Measurements from ENCODE around the gene CUBN. TPM values are rescaled to one million over a fixed set of nuclear protein-coding genes. Genes with fewer than 3 reads are reported as not detected.

The CUBN gene
- total RNA-seq, 1 experiment from 2014 or later, result 4.6 TPM

GRCh38 chr10:16995867-16996529, 133.6 kb downstream of the CUBN start:
- DNase-seq, result no peak
- Mint-ChIP-seq H3K4me1 (ENCODE audit: low read depth, unreplicated experiment) (no peaks in the 10 kb centered on the region), H3K27ac (ENCODE audit: unreplicated experiment) (no peak overlapping the region), H3K4me3 (ENCODE audit: unreplicated experiment) (no peak overlapping the region), H3K27me3 (ENCODE audit: insufficient read depth, unreplicated experiment) (peaks cover 6% of the 10 kb centered on the region), H3K9me3 (ENCODE audit: unreplicated experiment) (peaks cover 9% of the 10 kb centered on the region), H3K36me3 (ENCODE audit: insufficient read depth, unreplicated experiment) (no peaks in the 10 kb centered on the region)
- TF ChIP-seq, protein P1, sequence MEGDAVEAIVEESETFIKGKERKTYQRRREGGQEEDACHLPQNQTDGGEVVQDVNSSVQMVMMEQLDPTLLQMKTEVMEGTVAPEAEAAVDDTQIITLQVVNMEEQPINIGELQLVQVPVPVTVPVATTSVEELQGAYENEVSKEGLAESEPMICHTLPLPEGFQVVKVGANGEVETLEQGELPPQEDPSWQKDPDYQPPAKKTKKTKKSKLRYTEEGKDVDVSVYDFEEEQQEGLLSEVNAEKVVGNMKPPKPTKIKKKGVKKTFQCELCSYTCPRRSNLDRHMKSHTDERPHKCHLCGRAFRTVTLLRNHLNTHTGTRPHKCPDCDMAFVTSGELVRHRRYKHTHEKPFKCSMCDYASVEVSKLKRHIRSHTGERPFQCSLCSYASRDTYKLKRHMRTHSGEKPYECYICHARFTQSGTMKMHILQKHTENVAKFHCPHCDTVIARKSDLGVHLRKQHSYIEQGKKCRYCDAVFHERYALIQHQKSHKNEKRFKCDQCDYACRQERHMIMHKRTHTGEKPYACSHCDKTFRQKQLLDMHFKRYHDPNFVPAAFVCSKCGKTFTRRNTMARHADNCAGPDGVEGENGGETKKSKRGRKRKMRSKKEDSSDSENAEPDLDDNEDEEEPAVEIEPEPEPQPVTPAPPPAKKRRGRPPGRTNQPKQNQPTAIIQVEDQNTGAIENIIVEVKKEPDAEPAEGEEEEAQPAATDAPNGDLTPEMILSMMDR (IDR thresholded peaks at IDR 0.05; ENCODE audit: insufficient read depth in 1 of 2, low read depth in 1 of 2, low read length in 1 of 2, severe bottlenecking in 1 of 2, unreplicated experiment in 1 of 2), result no peak
- no peaks in the 10 kb centered on the region for H3K36me3 ChIP-seq (ENCODE audit: control insufficient read depth, insufficient read depth, low read length)
- BruUV-seq (replicated peaks), result no TSS peak
- H3K4me3 ChIP-seq (ENCODE audit: low read depth, low read length), result no peak overlapping the region
- no peaks in the 10 kb centered on the region for H3K27me3 ChIP-seq (replicated peaks; ENCODE audit: control insufficient read depth, insufficient read depth, low read length)
- CTCF ChIA-PET, result interaction anchor here (0.6 kb wide), 1 partner anchor 10 kb away, joined by 3 read pairs; no protein-coding TSS in a partner anchor
- POLR2A ChIA-PET, result no interaction called here
- H3K9me3 ChIP-seq, result 0 out of 2 replicates have a peak, but pooled peaks cover under 1% of the 10 kb centered on the region
- intact Hi-C loops (cut with micrococcal nuclease; ENCODE audit: unreplicated experiment), result no loop called here
- no peaks in the 10 kb centered on the region for H3K4me1 ChIP-seq

GRCh38 chr10:16993186-16993585, 136.4 kb downstream of the CUBN start:
- Mint-ChIP-seq H3K4me1 (ENCODE audit: low read depth, unreplicated experiment) (no peaks in the 10 kb centered on the region), H3K27me3 (ENCODE audit: insufficient read depth, unreplicated experiment) (peaks cover 6% of the 10 kb centered on the region), H3K4me3 (ENCODE audit: unreplicated experiment) (no peak overlapping the region), H3K36me3 (ENCODE audit: insufficient read depth, unreplicated experiment) (no peaks in the 10 kb centered on the region), H3K27ac (ENCODE audit: unreplicated experiment) (no peak overlapping the region), H3K9me3 (ENCODE audit: unreplicated experiment) (peaks cover 8% of the 10 kb centered on the region)
- H3K27me3 ChIP-seq (replicated peaks; ENCODE audit: control insufficient read depth, insufficient read depth, low read length), result no peaks in the 10 kb centered on the region
- H3K9me3 ChIP-seq, result no peaks in the 10 kb centered on the region
- TF ChIP-seq, protein P1 (IDR thresholded peaks at IDR 0.05; ENCODE audit: insufficient read depth in 1 of 2, low read depth in 1 of 2, low read length in 1 of 2, severe bottlenecking in 1 of 2, unreplicated experiment in 1 of 2), result no peak
- H3K36me3 ChIP-seq (ENCODE audit: control insufficient read depth, insufficient read depth, low read length), result no peaks in the 10 kb centered on the region
- no TSS peak for BruUV-seq (replicated peaks)
- ChIA-PET POLR2A (no interaction called here), CTCF (no interaction called here)
- DNase-seq, result no peak
- no peak overlapping the region for H3K4me3 ChIP-seq (ENCODE audit: low read depth, low read length)
- H3K4me1 ChIP-seq, result no peaks in the 10 kb centered on the region
- intact Hi-C loops (cut with micrococcal nuclease; ENCODE audit: unreplicated experiment), result no loop called here

- Mint-ChIP-seq H3K27me3 (ENCODE audit: insufficient read depth, unreplicated experiment) (peaks cover 4% of the 10 kb centered on the region), H3K36me3 (ENCODE audit: insufficient read depth, unreplicated experiment) (no peaks in the 10 kb centered on the region), H3K9me3 (ENCODE audit: unreplicated experiment) (peaks cover 3% of the 10 kb centered on the region), H3K4me3 (ENCODE audit: unreplicated experiment) (no peak overlapping the region), H3K4me1 (ENCODE audit: low read depth, unreplicated experiment) (no peaks in the 10 kb centered on the region), H3K27ac (ENCODE audit: unreplicated experiment) (no peak overlapping the region)
- no TSS peak for BruUV-seq (replicated peaks)
- Histone ChIP-seq H3K9me3 (no peaks in the 10 kb centered on the region), H3K4me1 (no peaks in the 10 kb centered on the region), H3K4me3 (ENCODE audit: low read depth, low read length) (no peak overlapping the region), H3K36me3 (ENCODE audit: control insufficient read depth, insufficient read depth, low read length) (no peaks in the 10 kb centered on the region), H3K27me3 (replicated peaks; ENCODE audit: control insufficient read depth, insufficient read depth, low read length) (no peaks in the 10 kb centered on the region)
- DNase-seq, result no peak
- TF ChIP-seq, protein P1 (IDR thresholded peaks at IDR 0.05; ENCODE audit: insufficient read depth in 1 of 2, low read depth in 1 of 2, low read length in 1 of 2, severe bottlenecking in 1 of 2, unreplicated experiment in 1 of 2), result no peak
- POLR2A ChIA-PET, result no interaction called here
- CTCF ChIA-PET, result no interaction called here
- intact Hi-C loops (cut with micrococcal nuclease; ENCODE audit: unreplicated experiment), result no loop called here
Measured at GRCh38 chr10:16992611-16993119, 136.9 kb downstream of the CUBN start.

Measured in Caco-2 (cell line).